ENCODE measurements around the gene CAVIN2.

DNA sequence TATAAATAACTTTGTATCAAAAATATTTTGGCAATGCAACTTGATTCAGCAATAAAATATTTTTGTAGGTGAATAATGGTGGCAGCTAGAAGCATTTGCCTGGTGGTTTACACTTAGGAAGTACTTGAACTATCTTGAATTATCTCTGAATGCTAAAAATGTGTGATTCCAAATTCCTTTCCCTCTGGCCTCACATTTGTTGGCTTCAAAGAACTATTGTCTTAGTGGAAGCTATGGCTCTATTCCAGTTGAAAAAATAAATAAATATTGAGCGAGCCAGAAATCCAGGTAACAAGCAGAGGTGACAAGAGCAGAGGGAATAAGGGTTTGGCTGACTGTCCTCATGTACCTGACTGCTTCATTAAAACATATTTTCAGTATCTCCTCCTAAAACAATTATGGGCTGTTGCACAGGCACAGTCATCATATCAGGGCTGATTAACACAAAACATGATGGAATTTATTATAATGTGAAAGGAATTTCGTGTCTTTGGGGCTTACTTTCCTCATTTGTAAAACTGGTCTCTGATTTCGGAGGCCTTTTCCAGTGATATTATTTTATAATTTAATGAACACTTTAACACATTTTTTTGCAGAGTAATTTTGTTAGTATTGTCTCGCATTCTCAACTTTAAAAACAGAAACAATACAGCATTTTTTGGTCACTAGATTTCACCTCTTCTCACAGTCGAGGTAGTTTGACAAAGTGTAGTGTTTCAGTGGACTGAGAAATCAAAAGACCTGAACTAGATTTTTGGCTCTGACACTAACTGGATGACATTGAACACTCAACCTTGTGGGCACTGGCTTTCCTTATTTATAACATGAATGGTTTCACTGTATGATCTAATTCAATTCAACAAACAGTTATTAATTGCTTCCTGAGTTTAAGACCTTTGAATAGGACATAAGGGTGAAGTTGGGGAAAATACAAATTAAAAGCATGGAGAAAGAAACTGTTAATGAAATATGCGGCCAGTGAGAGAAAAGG is 7.8 kb upstream of the CAVIN2 start:
- TF ChIP-seq, protein P1, sequence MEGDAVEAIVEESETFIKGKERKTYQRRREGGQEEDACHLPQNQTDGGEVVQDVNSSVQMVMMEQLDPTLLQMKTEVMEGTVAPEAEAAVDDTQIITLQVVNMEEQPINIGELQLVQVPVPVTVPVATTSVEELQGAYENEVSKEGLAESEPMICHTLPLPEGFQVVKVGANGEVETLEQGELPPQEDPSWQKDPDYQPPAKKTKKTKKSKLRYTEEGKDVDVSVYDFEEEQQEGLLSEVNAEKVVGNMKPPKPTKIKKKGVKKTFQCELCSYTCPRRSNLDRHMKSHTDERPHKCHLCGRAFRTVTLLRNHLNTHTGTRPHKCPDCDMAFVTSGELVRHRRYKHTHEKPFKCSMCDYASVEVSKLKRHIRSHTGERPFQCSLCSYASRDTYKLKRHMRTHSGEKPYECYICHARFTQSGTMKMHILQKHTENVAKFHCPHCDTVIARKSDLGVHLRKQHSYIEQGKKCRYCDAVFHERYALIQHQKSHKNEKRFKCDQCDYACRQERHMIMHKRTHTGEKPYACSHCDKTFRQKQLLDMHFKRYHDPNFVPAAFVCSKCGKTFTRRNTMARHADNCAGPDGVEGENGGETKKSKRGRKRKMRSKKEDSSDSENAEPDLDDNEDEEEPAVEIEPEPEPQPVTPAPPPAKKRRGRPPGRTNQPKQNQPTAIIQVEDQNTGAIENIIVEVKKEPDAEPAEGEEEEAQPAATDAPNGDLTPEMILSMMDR (conservative IDR thresholded peaks at IDR 0.05; ENCODE audit: low read length): no peak
- no peak for TF ChIP-seq EZH2phosphoT487 (IDR thresholded peaks at IDR 0.05; ENCODE audit: borderline replicate concordance, low read depth, low read length)

All from OCI-LY7 (cell line).